ENCODE measurements around the gene GOLGA6D.
"Not testable (repeated sequence)": the region's sequence is repeated elsewhere in the genome, so short reads cannot be mapped to it uniquely, and the experiment has no call there.

Gene GOLGA6D

DNA sequence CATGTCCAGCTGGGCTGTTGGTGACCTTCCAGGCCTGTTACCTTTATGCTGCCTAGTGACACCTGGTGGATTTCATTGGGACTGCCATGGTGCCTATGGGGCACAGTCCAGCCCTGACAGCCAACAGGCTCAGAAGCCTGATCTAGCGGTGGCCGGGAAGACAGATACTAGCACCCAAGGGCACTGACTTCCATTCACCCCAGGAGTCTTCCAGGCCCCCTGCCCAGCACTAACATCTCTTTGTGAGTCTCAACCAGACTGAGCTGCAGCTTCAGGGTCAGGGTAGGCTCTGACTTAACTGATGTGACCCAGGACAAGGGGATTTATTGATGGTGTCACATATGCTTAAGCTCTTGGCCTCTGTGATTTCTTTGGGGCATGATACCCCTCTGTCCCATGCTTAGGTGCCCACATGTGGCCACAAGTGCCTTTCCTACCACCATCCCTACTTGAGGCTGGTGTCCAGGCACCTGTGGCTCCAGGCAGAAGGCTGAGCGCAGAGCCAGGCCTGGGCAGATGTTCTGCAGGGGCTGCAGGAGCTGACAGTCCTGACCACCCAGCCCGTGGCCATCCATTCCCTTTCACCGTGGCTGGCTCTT lies 8.0 kb upstream of the GOLGA6D start:
- TF ChIP-seq, protein P1, sequence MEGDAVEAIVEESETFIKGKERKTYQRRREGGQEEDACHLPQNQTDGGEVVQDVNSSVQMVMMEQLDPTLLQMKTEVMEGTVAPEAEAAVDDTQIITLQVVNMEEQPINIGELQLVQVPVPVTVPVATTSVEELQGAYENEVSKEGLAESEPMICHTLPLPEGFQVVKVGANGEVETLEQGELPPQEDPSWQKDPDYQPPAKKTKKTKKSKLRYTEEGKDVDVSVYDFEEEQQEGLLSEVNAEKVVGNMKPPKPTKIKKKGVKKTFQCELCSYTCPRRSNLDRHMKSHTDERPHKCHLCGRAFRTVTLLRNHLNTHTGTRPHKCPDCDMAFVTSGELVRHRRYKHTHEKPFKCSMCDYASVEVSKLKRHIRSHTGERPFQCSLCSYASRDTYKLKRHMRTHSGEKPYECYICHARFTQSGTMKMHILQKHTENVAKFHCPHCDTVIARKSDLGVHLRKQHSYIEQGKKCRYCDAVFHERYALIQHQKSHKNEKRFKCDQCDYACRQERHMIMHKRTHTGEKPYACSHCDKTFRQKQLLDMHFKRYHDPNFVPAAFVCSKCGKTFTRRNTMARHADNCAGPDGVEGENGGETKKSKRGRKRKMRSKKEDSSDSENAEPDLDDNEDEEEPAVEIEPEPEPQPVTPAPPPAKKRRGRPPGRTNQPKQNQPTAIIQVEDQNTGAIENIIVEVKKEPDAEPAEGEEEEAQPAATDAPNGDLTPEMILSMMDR (IDR thresholded peaks at IDR 0.05; ENCODE audit: low read depth, low read length, missing control alignments): peak; percentile 48
- in situ Hi-C loops (cut with HindIII; ENCODE audit: low sequenced_read_pairs); DNase-seq (ENCODE audit: low read depth); H3K4me3 ChIP-seq (ENCODE audit: low read depth, low read length): not testable (repeated sequence)

DNA sequence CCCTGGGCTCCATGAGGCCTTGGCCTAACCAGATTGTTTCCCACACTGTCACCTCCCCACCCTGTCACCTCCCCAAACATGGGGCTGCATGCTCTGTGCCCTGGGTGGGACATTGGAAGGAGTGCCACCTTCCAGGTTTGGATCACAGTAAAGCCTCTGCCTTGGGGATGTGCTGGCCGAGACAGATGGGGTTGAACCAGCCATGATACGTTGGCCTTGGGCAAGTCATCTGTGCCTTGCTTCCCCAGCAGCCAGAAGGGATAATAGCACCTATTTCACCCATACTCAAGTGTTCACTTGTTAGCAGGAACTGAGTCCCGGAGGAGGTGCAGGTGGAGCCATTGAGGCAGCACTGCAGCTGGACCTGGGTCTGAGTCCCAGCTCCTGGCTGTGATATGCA lies 7.0 kb upstream of the GOLGA6D start:
- DNase-seq (ENCODE audit: low read depth): not testable (repeated sequence)

DNA sequence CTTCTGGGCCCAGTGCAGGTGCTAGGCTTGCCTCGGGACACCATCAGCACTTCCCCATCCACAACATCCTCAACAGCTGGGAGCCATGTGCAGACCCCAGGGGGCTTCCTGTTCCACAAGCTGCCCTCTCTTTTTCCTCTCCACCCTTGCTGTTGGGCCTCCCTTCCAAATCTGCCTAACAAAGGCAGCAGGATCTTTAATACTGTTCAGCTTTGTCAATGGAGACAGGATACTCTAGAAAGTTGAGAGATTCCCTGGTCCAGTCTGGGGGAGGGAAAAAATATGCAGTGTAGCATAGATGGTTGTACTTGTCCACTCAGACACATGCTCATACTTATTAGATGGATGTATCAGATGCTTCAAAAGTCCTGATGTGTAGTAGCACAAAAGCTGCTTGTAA lies 4.1 kb upstream of the GOLGA6D start:
- in situ Hi-C loops (cut with HindIII; ENCODE audit: low sequenced_read_pairs); DNase-seq (ENCODE audit: low read depth): not testable (repeated sequence)

More for the DNA sequence above, 7.0 kb upstream of the GOLGA6D start:
- H3K4me3 ChIP-seq (ENCODE audit: low read depth, low read length); in situ Hi-C loops (cut with HindIII; ENCODE audit: low sequenced_read_pairs): not testable (repeated sequence)

DNA sequence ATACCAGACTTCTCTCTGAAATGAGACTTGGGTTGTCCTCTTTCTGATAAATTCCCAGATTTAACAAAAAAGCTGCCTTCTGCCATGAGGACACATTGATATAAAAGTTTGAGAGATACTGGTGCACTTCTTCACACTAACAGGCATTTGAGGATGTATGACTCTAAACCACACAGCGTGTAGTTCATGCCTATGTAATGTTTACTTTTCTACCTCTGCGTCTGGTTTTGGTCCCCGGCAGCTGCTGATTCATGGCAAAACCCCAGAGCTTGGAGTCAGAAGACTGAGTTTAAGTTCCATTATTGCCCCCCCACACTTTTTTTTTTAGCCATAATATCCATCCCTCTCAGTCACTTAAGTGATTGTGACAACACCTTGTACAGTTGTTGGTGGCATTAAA lies 1.5 kb downstream of the GOLGA6D start:
- H3K4me3 ChIP-seq (ENCODE audit: low read depth, low read length); DNase-seq (ENCODE audit: low read depth); in situ Hi-C loops (cut with HindIII; ENCODE audit: low sequenced_read_pairs): not testable (repeated sequence)

More for the DNA sequence above, 4.1 kb upstream of the GOLGA6D start:
- H3K4me3 ChIP-seq (ENCODE audit: low read depth, low read length): not testable (repeated sequence)

DNA sequence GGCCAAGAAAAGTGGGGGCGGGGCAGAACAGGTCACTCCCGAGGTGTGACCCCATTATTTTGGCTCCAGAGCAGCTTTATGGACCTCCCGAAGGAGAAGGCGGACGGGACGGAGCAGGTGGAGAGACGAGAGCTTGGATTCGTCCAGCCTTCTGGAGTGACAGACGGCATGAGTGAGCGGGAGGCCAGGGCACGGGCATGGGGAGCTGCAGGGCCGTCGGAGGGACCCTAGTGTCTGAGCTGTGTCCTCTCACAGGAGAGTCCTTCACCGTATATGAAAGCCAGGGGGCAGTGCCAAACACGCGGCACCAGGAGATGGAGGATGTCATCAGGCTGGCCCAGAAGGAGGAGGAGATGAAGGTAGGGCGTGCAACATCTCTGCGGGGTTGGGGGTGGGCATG lies 11.0 kb downstream of the GOLGA6D start:
- H3K4me3 ChIP-seq (ENCODE audit: low read depth, low read length); DNase-seq (ENCODE audit: low read depth); in situ Hi-C loops (cut with HindIII; ENCODE audit: low sequenced_read_pairs): not testable (repeated sequence)

DNA sequence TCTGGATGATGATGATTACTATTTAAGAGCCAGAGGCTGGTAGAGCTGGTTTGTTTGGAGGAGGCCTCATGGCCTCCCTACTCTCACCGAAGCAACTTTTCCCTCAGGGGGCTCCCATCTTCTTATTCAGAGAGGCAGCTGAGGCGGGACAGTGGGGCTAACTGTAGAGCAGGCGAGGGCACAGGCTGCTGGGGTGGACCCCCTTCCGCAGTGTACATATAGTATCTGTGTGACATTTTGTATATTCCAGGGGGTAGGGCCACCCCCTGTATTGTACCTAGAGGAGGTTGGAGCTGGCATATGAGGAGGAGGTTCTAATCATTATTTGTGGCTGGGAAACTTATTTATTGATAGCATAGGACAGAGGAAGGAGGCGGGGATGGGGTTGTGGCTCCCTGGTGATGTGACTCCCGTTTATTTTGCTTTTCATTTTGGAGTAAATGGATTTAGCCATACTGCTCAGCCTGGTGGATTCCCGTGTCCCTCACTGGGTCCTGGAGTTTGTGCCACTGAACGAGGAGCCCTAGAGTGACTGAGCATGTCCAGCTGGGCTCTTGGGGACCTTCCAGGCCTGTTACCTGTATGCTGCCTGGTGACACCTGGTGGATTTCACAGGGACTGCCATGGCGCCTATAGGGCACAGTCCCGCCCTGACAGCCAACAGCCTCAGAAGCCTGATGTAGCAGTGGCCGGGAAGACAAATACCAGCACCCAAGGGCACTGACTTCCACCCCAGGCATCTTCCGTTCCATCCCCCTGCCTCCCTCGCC lies 16.1 kb downstream of the GOLGA6D start:
- H3K4me3 ChIP-seq (ENCODE audit: low read depth, low read length); in situ Hi-C loops (cut with HindIII; ENCODE audit: low sequenced_read_pairs); DNase-seq (ENCODE audit: low read depth): not testable (repeated sequence)

DNA sequence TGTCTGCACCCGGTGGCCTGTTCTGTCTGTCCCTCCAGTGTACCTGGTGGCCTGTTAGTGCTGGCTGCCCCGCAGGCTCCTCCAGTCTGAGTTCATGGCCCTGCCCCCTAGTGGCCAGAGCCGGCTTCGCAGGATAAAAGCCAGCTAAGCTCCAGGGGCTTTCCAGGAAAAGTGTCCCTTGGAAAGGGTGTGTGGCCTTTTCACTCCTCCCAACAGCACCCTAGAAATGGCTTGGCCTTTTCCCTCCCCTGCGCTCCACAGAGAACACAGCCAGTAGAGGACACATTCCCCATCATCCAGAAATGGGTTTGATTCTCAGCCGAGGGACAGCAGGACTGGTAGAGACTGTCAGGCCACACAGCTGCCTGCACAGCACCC lies 16.7 kb downstream of the GOLGA6D start:
- TF ChIP-seq, protein P1 (IDR thresholded peaks at IDR 0.05; ENCODE audit: low read depth, low read length, missing control alignments): peak; percentile 34
- H3K4me3 ChIP-seq (ENCODE audit: low read depth, low read length); DNase-seq (ENCODE audit: low read depth); in situ Hi-C loops (cut with HindIII; ENCODE audit: low sequenced_read_pairs): not testable (repeated sequence)

DNA sequence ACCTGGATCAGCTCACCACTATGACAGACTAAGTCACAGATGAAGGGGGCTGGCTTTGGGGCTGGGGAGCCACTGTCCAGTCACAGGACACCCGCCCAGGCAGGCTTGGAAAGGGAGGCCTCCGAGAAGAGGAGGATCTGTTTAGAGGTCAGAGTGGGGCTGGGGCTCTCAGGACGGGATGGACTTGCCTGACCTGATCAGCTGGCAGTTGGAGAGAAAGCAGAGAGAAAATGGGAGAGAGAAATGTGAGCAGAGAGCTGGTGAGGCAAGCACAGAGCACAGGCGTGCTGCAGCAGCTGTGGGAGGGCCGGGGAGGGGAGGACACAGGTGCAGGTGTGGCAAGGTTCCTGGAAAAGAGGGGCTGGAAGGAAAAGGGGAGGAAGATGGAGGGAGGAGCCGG lies 17.4 kb downstream of the GOLGA6D start:
- H3K4me3 ChIP-seq (ENCODE audit: low read depth, low read length); DNase-seq (ENCODE audit: low read depth); in situ Hi-C loops (cut with HindIII; ENCODE audit: low sequenced_read_pairs): not testable (repeated sequence)

DNA sequence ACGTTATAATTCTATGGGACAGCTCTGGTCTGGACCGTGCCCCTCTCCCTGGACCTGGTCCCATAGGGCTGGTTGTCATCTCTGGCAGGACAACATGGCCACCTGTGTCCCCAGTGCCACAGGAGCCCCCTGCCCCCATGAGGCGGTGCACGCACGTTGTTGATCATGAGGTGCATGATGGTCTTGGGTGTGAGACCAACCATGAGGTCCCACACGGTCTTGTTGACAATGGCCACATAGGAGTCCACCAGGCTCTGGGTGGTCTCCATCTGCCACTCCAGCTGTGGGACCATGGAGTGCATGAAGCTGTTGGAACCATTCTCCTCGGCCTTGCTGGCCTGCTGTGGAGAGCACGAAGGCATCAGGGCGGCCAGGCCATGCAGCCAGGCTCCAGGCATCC lies 19.7 kb downstream of the GOLGA6D start:
- TF ChIP-seq, protein P1 (IDR thresholded peaks at IDR 0.05; ENCODE audit: low read depth, low read length, missing control alignments): no peak
- in situ Hi-C loops (cut with HindIII; ENCODE audit: low sequenced_read_pairs): no loop called here
- no peak for DNase-seq (ENCODE audit: low read depth)
- no peak overlapping the region for H3K4me3 ChIP-seq (ENCODE audit: low read depth, low read length)

DNA sequence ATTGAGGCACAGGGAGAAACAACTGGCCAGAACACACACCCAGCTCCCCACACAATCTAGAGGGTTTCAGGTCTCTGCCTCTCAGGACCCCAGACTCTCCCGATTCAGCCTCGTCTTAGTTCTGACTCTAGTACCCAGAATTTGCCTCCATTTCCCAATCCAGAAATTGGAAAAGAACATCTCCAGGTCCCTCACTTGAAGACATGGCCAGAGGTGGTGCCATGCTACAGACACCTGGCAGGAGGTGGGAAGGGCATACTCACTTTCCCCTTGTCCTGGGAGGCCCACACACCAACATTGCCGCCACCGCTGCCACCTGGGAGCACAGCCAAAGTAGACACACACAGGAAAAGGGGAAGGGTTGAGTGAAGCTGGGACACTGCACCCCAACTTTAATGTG lies 20.1 kb downstream of the GOLGA6D start:
- H3K4me3 ChIP-seq (ENCODE audit: low read depth, low read length); in situ Hi-C loops (cut with HindIII; ENCODE audit: low sequenced_read_pairs); DNase-seq (ENCODE audit: low read depth): not testable (repeated sequence)
